D341Med (cell line): Measurements from ENCODE around the gene CELA1.
A peak's percentile ranks its signal among the peaks of the same experiment; 100 is the strongest.

Experiments used
- DNase-seq: peaks from one replicate; pipeline ENCODE4 v3.0.0; 2012; ENCODE audit warnings: low spot score

The CELA1 gene

GRCh38 chr12:51346581-51346980 lies at the start of gene CELA1:
CELA1 (minus strand) TSS chr12:51346679; CDS start chr12:51346638, 41 bp downstream.
- DNase-seq = no peak

GRCh38 chr12:51395283-51396230 lies 49.1 kb upstream of the CELA1 start:
- no peak for DNase-seq

DNA sequence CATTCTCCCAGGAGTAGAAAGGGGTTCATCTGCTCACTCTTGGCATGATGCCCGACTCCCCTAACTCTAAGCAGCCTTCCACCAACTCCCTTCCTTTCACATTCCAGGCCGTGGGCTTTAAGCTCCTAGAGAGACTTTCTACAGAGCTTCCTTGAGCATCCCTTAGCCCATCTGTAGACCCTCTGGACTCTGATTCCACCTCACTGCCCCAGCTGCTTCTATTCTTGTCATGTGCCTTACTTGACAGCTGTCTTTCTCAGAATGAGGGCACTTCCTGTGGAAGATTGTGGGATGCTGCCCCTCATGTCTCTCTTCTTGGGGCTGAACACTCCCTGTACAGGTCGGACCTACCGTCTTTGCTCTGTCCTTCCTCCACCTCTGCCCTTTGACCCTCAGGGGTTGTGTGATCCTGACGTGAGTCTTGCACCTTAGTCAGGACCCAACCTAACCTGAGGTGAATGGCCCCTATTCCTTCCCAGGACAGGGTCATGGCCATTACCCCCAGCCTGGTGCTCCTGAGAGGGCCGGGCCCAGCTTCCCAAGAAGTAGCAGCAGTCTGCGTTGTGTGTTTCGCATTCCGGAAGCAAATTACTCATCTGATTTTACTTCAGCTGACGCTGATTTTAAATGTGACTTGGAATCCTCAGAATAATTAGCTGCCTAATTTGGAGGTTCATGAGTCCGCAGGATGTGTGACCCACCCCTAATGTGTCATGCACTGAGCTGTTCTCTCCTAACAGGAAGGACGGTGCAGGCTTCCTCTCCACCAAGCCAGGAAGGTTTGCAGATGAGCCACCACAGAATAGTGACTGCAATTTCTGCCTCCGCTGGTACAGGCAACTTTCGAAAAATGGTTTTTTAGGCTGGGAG lies 47.4 kb upstream of the CELA1 start:
- DNase-seq = no peak

GRCh38 chr12:51392556-51393237 lies 46.2 kb upstream of the CELA1 start:
- no peak for DNase-seq

GRCh38 chr12:51391283-51392123 lies 45.0 kb upstream of the CELA1 start, which contains the start of gene GALNT6:
GALNT6 (minus strand) TSS chr12:51391406; CDS start chr12:51379781, 11,625 bp downstream.
- peak; percentile 67 for DNase-seq

GRCh38 chr12:51390891-51391282 lies 44.4 kb upstream of the CELA1 start:
- no peak for DNase-seq

GRCh38 chr12:51390457-51390856 lies 44.0 kb upstream of the CELA1 start:
- no peak for DNase-seq

DNA sequence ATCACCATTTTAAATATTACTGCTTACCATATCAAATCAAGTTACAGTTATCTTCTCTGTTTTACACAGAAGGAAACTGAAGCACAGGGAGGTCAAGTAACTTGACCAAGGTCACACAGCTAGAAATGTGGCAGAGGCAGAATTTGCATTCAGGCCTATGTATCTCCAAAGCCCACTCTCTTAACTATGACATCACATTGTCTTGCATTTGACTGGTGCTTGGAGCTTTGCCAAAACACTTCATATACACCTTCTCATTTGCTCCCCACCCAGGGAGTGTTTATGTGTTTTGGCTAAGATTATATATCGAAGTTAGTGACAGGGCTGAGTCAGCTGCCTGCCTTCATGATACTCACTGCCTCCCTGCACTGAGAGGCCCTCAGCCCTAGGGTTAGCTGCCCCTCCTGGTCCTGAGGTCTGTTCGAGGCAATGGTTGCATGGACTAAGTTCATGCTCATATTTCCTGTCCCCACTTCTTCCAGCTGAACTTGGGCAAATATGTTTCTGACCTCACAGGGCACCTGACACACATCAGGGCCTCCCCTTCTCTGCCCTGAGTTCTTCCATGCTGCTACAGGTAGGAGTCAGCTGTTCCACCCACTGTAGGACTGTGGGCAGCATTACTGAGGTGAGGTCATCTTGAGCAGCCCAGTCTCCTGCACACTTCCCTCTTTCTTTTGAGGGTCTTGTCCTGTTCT lies 43.0 kb upstream of the CELA1 start:
- DNase-seq = no peak

- DNase-seq = no peak
Measured at GRCh38 chr12:51388846-51389245, 42.4 kb upstream of the CELA1 start.

- no peak for DNase-seq
Measured at GRCh38 chr12:51388069-51388799, 41.8 kb upstream of the CELA1 start.

DNA sequence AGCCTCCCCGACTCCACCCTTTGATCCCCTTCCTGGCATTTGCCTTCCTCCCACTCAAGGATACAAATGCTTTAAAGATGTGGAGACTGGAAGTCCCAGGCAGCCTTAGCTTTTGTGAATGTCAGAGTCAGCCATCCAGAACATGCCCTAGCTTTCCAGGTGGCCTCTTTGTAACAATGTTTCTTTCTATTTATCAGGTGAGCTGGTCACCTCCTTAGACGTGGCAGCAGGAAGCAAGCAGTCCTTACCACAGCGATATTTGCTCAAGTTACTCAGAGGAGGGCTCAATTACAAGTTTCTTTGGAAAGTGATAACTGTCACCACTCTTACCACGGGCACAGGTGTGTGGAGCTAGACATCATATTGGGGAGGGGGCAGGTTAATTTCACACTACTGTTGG lies 39.9 kb upstream of the CELA1 start:
- no peak for DNase-seq

GRCh38 chr12:51383269-51383905 lies 36.9 kb upstream of the CELA1 start:
- no peak for DNase-seq

DNA sequence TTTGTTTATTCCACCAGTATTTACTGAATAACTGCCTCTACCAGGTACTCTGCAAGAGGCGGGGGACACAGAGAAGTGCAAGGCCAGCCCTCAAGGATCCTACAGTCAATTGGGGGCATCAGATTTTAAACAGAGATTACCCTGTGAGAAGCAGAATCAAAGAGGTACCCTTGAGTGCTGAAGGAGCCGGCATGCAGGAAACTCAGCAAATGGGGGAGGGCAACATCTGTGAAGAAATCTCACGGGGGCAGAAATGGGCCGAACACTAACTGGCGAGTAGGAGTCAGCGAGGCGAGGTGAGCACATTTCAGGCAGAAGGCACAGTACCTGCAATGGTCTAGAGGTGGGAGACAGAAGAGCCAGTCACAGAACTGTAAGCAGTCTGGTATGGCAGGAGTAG lies 35.7 kb upstream of the CELA1 start:
- DNase-seq = no peak

GRCh38 chr12:51381226-51382079 lies 35.0 kb upstream of the CELA1 start:
- no peak for DNase-seq

DNA sequence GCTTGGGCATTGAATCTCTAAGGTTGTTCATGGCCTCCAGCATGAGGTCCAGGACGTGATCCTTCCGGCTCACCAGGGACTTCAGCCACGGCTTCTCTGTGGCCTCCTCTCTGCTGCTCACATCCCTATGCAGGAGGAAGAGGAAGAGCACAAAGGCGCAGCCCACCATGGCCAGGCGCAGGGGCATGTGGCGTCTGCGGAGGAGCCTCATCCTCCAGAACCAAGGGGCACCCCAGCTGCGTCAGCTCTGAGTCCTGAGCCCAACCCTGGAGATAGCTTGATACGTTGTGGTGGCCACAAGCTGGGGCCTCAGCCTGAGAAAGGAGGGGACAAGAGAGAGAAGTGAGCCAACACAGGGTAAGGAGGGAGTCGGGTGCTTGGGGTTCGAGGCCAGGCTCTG lies 33.1 kb upstream of the CELA1 start:
- no peak for DNase-seq

- DNase-seq = no peak
Measured at GRCh38 chr12:51378749-51379148, 32.3 kb upstream of the CELA1 start.

GRCh38 chr12:51377099-51377984 lies 30.9 kb upstream of the CELA1 start:
- no peak for DNase-seq
